Rectal smooth muscle tissue (tissue), 1 donor: Measurements from ENCODE around the gene SIK2.

Experiments used
- H3K27ac ChIP-seq: one replicate; pipeline ENCODE4 v1.7.0; 2013; ENCODE audit warnings: low read depth, low read length, inconsistent platforms
- H3K27me3 ChIP-seq: one replicate; pipeline ENCODE4 v1.7.0; 2013; ENCODE audit warnings: low read length; ENCODE audit not compliant: control insufficient read depth, insufficient read depth
- H3K36me3 ChIP-seq: one replicate; pipeline ENCODE4 v1.7.0; 2013; ENCODE audit warnings: low read length; ENCODE audit not compliant: control insufficient read depth, insufficient read depth
- H3K4me1 ChIP-seq: one replicate; pipeline ENCODE4 v1.7.0; 2013; ENCODE audit warnings: low read length; ENCODE audit not compliant: control insufficient read depth, insufficient read depth
- H3K4me3 ChIP-seq: one replicate; pipeline ENCODE4 v1.7.0; 2013; ENCODE audit warnings: low read length
- H3K9ac ChIP-seq: one replicate; pipeline ENCODE4 v1.7.0; 2013; ENCODE audit warnings: low read length

The SIK2 gene

GRCh38 chr11:111734101-111734953 lies 132.1 kb downstream of the SIK2 start:
- Histone ChIP-seq H3K27ac (peak overlapping the region; percentile 93), H3K27me3 (no peaks in the 10 kb centered on the region), H3K4me3 (peak overlapping the region; percentile 37), H3K4me1 (peaks cover 54% of the 10 kb centered on the region), H3K9ac (no peak overlapping the region), H3K36me3 (no peaks in the 10 kb centered on the region)

GRCh38 chr11:111734954-111735261 lies 132.7 kb downstream of the SIK2 start:
- H3K4me1 ChIP-seq = peaks cover 54% of the 10 kb centered on the region
- peak overlapping the region; percentile 37 for H3K4me3 ChIP-seq

DNA sequence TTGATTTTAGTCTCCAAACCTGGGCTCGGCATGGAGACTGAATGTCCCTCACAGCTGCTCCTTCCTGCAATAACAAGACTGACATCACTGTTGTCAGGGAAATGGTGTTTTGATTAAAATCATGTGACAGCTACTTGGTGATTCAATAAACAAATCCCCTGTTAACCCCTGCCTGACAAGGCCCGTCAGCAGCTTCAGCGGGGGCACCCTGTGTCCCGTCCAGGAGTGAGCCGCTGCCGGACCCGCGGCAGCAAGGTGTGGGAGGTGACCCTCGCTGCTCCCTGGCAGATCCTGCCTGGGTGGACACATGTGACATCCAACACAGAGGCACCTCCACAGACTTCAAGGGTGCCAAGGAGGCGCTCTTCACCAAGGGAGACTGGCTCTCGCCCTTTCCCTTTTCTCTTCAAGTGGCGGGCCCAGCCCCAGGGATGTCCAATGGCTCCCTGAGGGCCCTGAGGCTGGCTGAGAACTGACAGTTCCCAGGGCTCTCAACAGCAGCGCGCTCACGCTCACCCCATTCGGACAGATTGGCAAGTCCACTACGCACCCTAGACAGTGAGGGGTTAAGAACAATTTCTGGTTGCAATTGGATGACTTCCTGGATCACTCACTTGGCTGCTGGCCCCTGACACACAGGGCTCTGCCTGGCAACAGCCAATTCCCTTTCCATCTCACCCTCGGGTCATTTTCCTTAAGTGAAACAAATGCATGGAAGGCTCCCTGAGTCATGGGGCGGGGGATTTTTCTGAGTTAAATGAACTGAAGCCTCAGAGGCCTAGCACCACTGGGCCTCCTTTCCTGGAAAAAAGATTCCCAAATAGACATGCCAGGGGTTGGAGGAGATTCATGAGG lies 133.2 kb downstream of the SIK2 start:
- H3K36me3 ChIP-seq = no peaks in the 10 kb centered on the region
- H3K27ac ChIP-seq = peak overlapping the region; percentile 93
- no peaks in the 10 kb centered on the region for H3K27me3 ChIP-seq
- H3K4me3 ChIP-seq = peak overlapping the region; percentile 31
- H3K4me1 ChIP-seq = peaks cover 54% of the 10 kb centered on the region
- H3K9ac ChIP-seq = no peak overlapping the region

More at GRCh38 chr11:111734954-111735261, 132.7 kb downstream of the SIK2 start:
- Histone ChIP-seq H3K27ac (peak overlapping the region; percentile 93), H3K9ac (no peak overlapping the region), H3K36me3 (no peaks in the 10 kb centered on the region), H3K27me3 (no peaks in the 10 kb centered on the region)

GRCh38 chr11:111736181-111736590 lies 133.9 kb downstream of the SIK2 start:
- H3K4me3 ChIP-seq = no peak overlapping the region

GRCh38 chr11:111736621-111737443 lies 134.6 kb downstream of the SIK2 start:
- Histone ChIP-seq H3K4me3 (no peak overlapping the region), H3K36me3 (peaks cover 5% of the 10 kb centered on the region), H3K4me1 (peaks cover 54% of the 10 kb centered on the region), H3K27me3 (no peaks in the 10 kb centered on the region), H3K27ac (peak overlapping the region; percentile 93), H3K9ac (no peak overlapping the region)

More at GRCh38 chr11:111736181-111736590, 133.9 kb downstream of the SIK2 start:
- Histone ChIP-seq H3K27ac (peak overlapping the region; percentile 93), H3K27me3 (no peaks in the 10 kb centered on the region), H3K36me3 (peaks cover 5% of the 10 kb centered on the region), H3K9ac (no peak overlapping the region), H3K4me1 (peaks cover 54% of the 10 kb centered on the region)

- Histone ChIP-seq H3K36me3 (peaks cover 5% of the 10 kb centered on the region), H3K4me3 (no peak overlapping the region), H3K27me3 (no peaks in the 10 kb centered on the region), H3K27ac (peak overlapping the region; percentile 93), H3K4me1 (peaks cover 53% of the 10 kb centered on the region), H3K9ac (no peak overlapping the region)
Observed at GRCh38 chr11:111737444-111738210, 135.4 kb downstream of the SIK2 start.

DNA sequence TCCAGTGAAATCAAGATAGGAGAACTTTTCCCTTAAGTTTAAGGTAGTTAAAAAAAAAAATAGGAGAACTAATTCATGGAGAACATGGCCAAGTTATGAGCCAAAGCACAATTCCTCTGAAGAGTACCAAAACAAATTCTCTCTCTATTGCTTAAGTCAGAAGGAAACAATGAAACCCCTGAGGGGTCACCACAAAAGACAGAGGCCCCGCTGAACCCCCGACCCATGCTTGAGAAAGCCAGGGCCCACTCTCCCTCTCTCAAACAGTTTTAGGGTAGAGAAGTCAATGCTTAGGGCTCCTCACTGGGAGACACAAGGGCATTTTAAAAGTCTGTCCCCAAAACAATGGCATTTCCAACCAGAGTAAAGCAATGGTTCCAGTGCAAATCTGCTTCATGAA lies 137.1 kb downstream of the SIK2 start:
- Histone ChIP-seq H3K27me3 (no peaks in the 10 kb centered on the region), H3K9ac (no peak overlapping the region), H3K36me3 (peaks cover 10% of the 10 kb centered on the region), H3K4me3 (no peak overlapping the region), H3K27ac (no peak overlapping the region), H3K4me1 (peaks cover 38% of the 10 kb centered on the region)

DNA sequence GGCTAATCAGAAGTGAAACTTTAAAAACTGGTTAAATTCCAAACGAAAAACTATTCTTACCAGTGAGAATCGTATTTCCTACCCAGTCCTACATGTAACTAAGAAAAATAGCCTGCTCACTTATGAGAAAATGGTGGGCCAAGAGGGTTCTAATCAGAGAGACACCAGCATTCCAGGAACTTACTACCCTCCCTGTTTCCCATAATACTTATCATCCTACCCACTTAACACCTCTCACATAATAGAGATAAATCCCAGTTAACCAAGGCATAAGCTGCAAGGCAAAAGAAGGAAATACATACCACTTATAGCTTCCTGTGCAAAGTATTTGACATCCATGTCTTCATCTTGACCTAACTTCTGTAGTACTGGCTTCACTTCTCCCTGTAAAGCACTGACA lies 139.5 kb downstream of the SIK2 start:
- peaks cover 13% of the 10 kb centered on the region for H3K4me1 ChIP-seq
- no peak overlapping the region for H3K9ac ChIP-seq
- H3K4me3 ChIP-seq = no peak overlapping the region
- peaks cover 13% of the 10 kb centered on the region for H3K36me3 ChIP-seq
- no peak overlapping the region for H3K27ac ChIP-seq
- no peaks in the 10 kb centered on the region for H3K27me3 ChIP-seq

GRCh38 chr11:111743700-111744099 lies 141.5 kb downstream of the SIK2 start:
- Histone ChIP-seq H3K4me3 (no peak overlapping the region), H3K36me3 (peaks cover 19% of the 10 kb centered on the region), H3K27me3 (no peaks in the 10 kb centered on the region), H3K27ac (no peak overlapping the region), H3K4me1 (no peaks in the 10 kb centered on the region), H3K9ac (no peak overlapping the region)

GRCh38 chr11:111745719-111746504 lies 143.7 kb downstream of the SIK2 start:
- no peak overlapping the region for H3K9ac ChIP-seq
- H3K4me1 ChIP-seq = no peaks in the 10 kb centered on the region
- no peak overlapping the region for H3K4me3 ChIP-seq
- no peaks in the 10 kb centered on the region for H3K27me3 ChIP-seq
- peaks cover 20% of the 10 kb centered on the region for H3K36me3 ChIP-seq
- no peak overlapping the region for H3K27ac ChIP-seq
